Karpas-422 (cell line): Measurements from ENCODE around the gene SLC4A2. TPM values are rescaled to one million over a fixed set of nuclear protein-coding genes. Genes with fewer than 3 reads are reported as not detected.

ENCODE experiments used
- DNase-seq: peaks from one replicate; pipeline ENCODE4 v3.0.0-alpha.2; 2015
- H2AFZ ChIP-seq: fragments of 200-600 bp; sonication (generic); 2 replicates; pipeline ENCODE4 v1.6.1; 2014; ENCODE audit warnings: antibody characterized with exemption, low read length, mixed read lengths
- H3K27ac ChIP-seq: fragments of 200-600 bp; sonication (generic); 2 replicates; pipeline ENCODE4 v1.5.1; 2014; ENCODE audit warnings: mild to moderate bottlenecking, low read length, moderate library complexity
- H3K27me3 ChIP-seq: fragments of 200-600 bp; sonication (generic); 2 replicates; pipeline ENCODE4 v1.6.1; 2014; ENCODE audit warnings: low read length, mixed read lengths
- H3K36me3 ChIP-seq: fragments of 200-600 bp; sonication (generic); 2 replicates; pipeline ENCODE4 v1.6.1; 2014; ENCODE audit warnings: low read length, mixed read lengths; ENCODE audit not compliant: insufficient read depth
- H3K4me1 ChIP-seq: fragments of 200-600 bp; sonication (generic); 2 replicates; pipeline ENCODE4 v1.6.1; 2014; ENCODE audit warnings: mild to moderate bottlenecking, low read length, mixed read lengths
- H3K4me2 ChIP-seq: fragments of 200-600 bp; sonication (generic); 2 replicates; pipeline ENCODE4 v1.6.1; 2014; ENCODE audit warnings: low read length, low read depth, mild to moderate bottlenecking; ENCODE audit not compliant: poor library complexity, severe bottlenecking
- H3K4me3 ChIP-seq: fragments of 200-600 bp; sonication (generic); 2 replicates; pipeline ENCODE4 v1.5.1; 2014; ENCODE audit warnings: mild to moderate bottlenecking, antibody characterized with exemption, low read length, mixed read lengths
- H3K79me2 ChIP-seq: fragments of 200-600 bp; sonication (generic); 2 replicates; pipeline ENCODE4 v1.6.1; 2014; ENCODE audit warnings: mild to moderate bottlenecking, low read length, mixed read lengths
- H3K9ac ChIP-seq: fragments of 200-600 bp; sonication (generic); 2 replicates; pipeline ENCODE4 v1.6.0; 2014; ENCODE audit warnings: low read length
- H3K9me2 ChIP-seq: fragments of 200-600 bp; sonication (generic), shearing (Covaris generic); replicated peaks from 2 replicates; pipeline ENCODE4 v1.6.0; 2014; ENCODE audit warnings: mild to moderate bottlenecking, low read length, moderate library complexity; ENCODE audit not compliant: insufficient read depth
- H3K9me3 ChIP-seq: fragments of 300-700, 200-600 bp; sonication (generic); 2 replicates; pipeline ENCODE4 v1.6.1; 2014; ENCODE audit warnings: low read length, mixed read lengths
- H4K20me1 ChIP-seq: fragments of 200-600 bp; sonication (generic); 2 replicates; pipeline ENCODE4 v1.6.1; 2014; ENCODE audit warnings: mild to moderate bottlenecking, antibody characterized with exemption, low read length, low read depth; ENCODE audit not compliant: insufficient read depth
- total RNA-seq: library from RNA; depleted of rRNA; stranded (reverse); fragments of >200 nt; shearing (Covaris generic); gene quantifications from 2 replicates; pipeline ENCODE4 v1.2.3, GENCODE V29; 2014; ENCODE audit warnings: low replicate concordance

The SLC4A2 gene
- total RNA-seq, 1 experiment from 2014 or later = 35.1 TPM

- Histone ChIP-seq H3K79me2 (peaks cover 22% of the 10 kb centered on the region), H3K4me1 (peaks cover 13% of the 10 kb centered on the region), H3K27ac (no peak overlapping the region), H3K4me3 (no peak overlapping the region), H3K9ac (no peak overlapping the region), H3K4me2 (no peak overlapping the region), H2AFZ (no peak overlapping the region), H3K36me3 (peaks cover 2% of the 10 kb centered on the region), H4K20me1 (peaks cover 4% of the 10 kb centered on the region; the same call in 1 of the 2 replicates), H3K27me3 (no peaks in the 10 kb centered on the region), H3K9me2 (no peaks in the 10 kb centered on the region), H3K9me3 (no peaks in the 10 kb centered on the region)
- DNase-seq = no peak
These were observed 16.2 kb downstream of the SLC4A2 start for GRCh38 chr7:151075662-151075971.

DNA sequence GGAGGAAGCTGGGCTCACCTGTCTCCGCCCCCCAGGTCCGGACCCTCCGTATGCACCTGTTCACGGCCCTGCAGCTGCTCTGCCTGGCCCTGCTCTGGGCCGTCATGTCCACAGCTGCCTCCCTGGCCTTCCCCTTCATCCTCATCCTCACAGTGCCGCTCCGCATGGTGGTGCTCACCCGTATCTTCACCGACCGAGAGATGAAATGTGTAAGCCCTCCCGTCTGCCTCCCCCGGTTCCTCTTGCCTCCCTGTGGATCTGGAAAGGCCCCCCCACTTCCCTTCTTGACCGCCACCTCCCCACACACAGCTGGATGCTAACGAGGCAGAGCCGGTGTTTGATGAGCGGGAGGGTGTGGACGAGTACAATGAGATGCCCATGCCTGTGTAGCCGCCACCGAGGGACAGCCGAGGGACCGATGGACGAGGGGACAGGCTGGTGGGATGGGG, 16.6 kb downstream of the SLC4A2 start:
- peaks cover 2% of the 10 kb centered on the region for H3K36me3 ChIP-seq
- peaks cover 15% of the 10 kb centered on the region for H3K4me1 ChIP-seq
- DNase-seq = no peak
- H3K79me2 ChIP-seq = peaks cover 22% of the 10 kb centered on the region
- no peak overlapping the region for H2AFZ ChIP-seq
- H4K20me1 ChIP-seq = peaks cover 4% of the 10 kb centered on the region; the same call in 1 of the 2 replicates
- no peak overlapping the region for H3K27ac ChIP-seq
- no peaks in the 10 kb centered on the region for H3K27me3 ChIP-seq
- H3K9me3 ChIP-seq = no peaks in the 10 kb centered on the region
- no peak overlapping the region for H3K9ac ChIP-seq
- H3K9me2 ChIP-seq = no peaks in the 10 kb centered on the region
- no peak overlapping the region for H3K4me2 ChIP-seq
- H3K4me3 ChIP-seq = no peak overlapping the region

- peaks cover 2% of the 10 kb centered on the region for H3K36me3 ChIP-seq
- H3K9ac ChIP-seq = no peak overlapping the region
- no peaks in the 10 kb centered on the region for H3K27me3 ChIP-seq
These were observed 17.7 kb downstream of the SLC4A2 start for GRCh38 chr7:151076863-151077704.

GRCh38 chr7:151077705-151078232, 18.4 kb downstream of the SLC4A2 start:
- no peak overlapping the region for H2AFZ ChIP-seq
- peaks cover 32% of the 10 kb centered on the region for H3K4me1 ChIP-seq
- no peaks in the 10 kb centered on the region for H3K27me3 ChIP-seq
- no peak overlapping the region for H3K9ac ChIP-seq
- peaks cover 2% of the 10 kb centered on the region for H3K36me3 ChIP-seq
- peaks cover 37% of the 10 kb centered on the region for H3K79me2 ChIP-seq
- H3K4me3 ChIP-seq = no peak overlapping the region
- H3K9me2 ChIP-seq = no peaks in the 10 kb centered on the region
- H4K20me1 ChIP-seq = peaks cover 4% of the 10 kb centered on the region; the same call in 1 of the 2 replicates
- no peak for DNase-seq
- no peaks in the 10 kb centered on the region for H3K9me3 ChIP-seq
- no peak overlapping the region for H3K4me2 ChIP-seq
- no peak overlapping the region for H3K27ac ChIP-seq

More at GRCh38 chr7:151076863-151077704, 17.7 kb downstream of the SLC4A2 start:
- peaks cover 4% of the 10 kb centered on the region; the same call in 1 of the 2 replicates for H4K20me1 ChIP-seq
- H3K79me2 ChIP-seq = peaks cover 30% of the 10 kb centered on the region
- H3K9me2 ChIP-seq = no peaks in the 10 kb centered on the region
- no peak overlapping the region for H3K4me2 ChIP-seq
- no peak overlapping the region for H2AFZ ChIP-seq
- DNase-seq = no peak
- H3K27ac ChIP-seq = no peak overlapping the region
- peaks cover 26% of the 10 kb centered on the region for H3K4me1 ChIP-seq
- no peak overlapping the region for H3K4me3 ChIP-seq
- no peaks in the 10 kb centered on the region for H3K9me3 ChIP-seq

DNA sequence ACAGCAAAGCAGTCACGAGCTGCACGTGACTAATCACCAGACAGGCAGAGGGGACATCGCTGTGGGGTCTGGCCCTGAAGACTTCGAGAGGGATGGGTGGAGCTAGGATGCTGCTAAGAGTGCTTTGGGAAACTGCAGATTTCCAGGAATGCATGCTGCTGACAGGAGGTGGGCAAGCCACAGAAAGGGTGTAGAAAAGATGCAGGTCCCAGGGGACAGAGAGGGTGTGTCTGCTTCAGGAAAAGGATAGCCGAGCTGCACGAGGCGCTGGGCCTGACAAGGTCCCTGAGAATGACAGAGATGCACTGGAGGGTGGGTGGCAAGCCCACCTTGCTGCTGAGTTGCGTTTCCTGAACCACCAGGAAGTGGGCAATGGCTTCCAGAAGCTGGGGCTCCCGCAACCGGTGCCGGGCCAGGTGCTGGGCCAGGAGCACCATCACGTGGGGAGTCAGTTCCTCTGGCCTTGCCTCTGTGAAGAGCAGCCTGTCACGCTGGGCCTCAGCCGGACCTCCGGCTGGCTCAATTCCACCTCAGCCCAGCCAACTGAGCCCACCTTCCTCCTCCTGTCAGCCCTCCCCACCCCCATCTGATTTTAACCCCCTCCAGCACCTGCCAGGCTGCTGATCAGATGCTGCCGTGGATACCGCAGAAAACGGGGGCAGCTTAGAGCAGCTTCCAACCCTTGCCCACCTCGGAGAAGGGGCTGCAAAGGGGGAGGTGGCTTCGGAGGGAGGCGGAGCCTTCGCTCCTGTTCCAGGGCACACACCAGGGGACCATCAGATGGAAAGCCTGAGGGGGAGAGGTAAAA, 19.0 kb downstream of the SLC4A2 start:
- peaks cover 4% of the 10 kb centered on the region; the same call in 1 of the 2 replicates for H4K20me1 ChIP-seq
- peaks cover 41% of the 10 kb centered on the region for H3K79me2 ChIP-seq
- no peak overlapping the region for H2AFZ ChIP-seq
- peak overlapping the region; percentile 77 for H3K4me2 ChIP-seq
- no peak overlapping the region for H3K27ac ChIP-seq
- H3K4me1 ChIP-seq = peaks cover 32% of the 10 kb centered on the region
- H3K36me3 ChIP-seq = peaks cover 2% of the 10 kb centered on the region
- H3K4me3 ChIP-seq = no peak overlapping the region; the same call in 1 of the 2 replicates
- no peaks in the 10 kb centered on the region for H3K9me2 ChIP-seq
- 0 out of 2 replicates have a peak overlapping the region, but pooled peaks have one; percentile 94 for H3K9ac ChIP-seq
- H3K27me3 ChIP-seq = no peaks in the 10 kb centered on the region
- no peaks in the 10 kb centered on the region for H3K9me3 ChIP-seq
- DNase-seq = peak; percentile 58

GRCh38 chr7:151079199-151079910, 20.0 kb downstream of the SLC4A2 start:
- Histone ChIP-seq H3K4me3 (peak overlapping the region; percentile 93), H4K20me1 (peaks cover 4% of the 10 kb centered on the region; the same call in 1 of the 2 replicates), H3K79me2 (peaks cover 41% of the 10 kb centered on the region), H3K9ac (peak overlapping the region; percentile 94), H2AFZ (no peak overlapping the region), H3K9me3 (no peaks in the 10 kb centered on the region), H3K4me2 (peak overlapping the region; percentile 77), H3K9me2 (no peaks in the 10 kb centered on the region), H3K4me1 (peaks cover 39% of the 10 kb centered on the region), H3K27ac (no peak overlapping the region), H3K36me3 (peaks cover 2% of the 10 kb centered on the region), H3K27me3 (no peaks in the 10 kb centered on the region)
- DNase-seq = no peak

DNA sequence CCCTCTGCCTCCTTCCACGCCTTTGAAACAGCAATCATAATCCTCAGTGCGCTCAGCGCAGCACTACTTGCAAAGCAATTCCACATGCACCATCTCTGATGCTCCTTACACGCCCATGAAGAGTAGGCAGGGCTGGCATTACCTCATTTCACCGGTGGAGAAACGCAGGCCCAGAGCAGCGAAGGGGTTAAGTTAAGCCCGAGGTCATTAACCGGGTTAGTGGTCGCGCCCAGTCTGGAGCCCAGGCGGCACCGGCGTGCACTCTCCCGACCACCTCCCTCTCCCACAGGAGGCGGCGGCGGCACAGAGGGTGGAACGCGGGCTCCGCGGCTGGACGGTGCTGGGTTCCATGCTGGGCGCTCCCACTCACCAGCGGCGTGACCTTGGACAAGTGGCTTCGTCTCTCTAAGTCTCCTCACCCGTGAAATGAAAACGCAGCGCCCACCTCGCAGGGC, 20.7 kb downstream of the SLC4A2 start:
- peaks cover 2% of the 10 kb centered on the region for H3K36me3 ChIP-seq
- H3K9me3 ChIP-seq = no peaks in the 10 kb centered on the region
- peaks cover 41% of the 10 kb centered on the region for H3K79me2 ChIP-seq
- H3K9ac ChIP-seq = peak overlapping the region; percentile 94
- H3K4me3 ChIP-seq = peak overlapping the region; percentile 93
- peak overlapping the region; percentile 77 for H3K4me2 ChIP-seq
- H3K9me2 ChIP-seq = no peaks in the 10 kb centered on the region
- peak overlapping the region; percentile 51; the same call in 1 of the 2 replicates for H3K27ac ChIP-seq
- H4K20me1 ChIP-seq = peaks cover 4% of the 10 kb centered on the region; the same call in 1 of the 2 replicates
- DNase-seq = peak; percentile 55
- peaks cover 43% of the 10 kb centered on the region for H3K4me1 ChIP-seq
- no peaks in the 10 kb centered on the region for H3K27me3 ChIP-seq
- no peak overlapping the region; the same call in 1 of the 2 replicates for H2AFZ ChIP-seq
